Spleen (tissue), 11 donors: ENCODE data around the gene MYO1A. TPM values are rescaled to one million over a fixed set of nuclear protein-coding genes. Genes with fewer than 3 reads are reported as not detected.

Experiments used
- DNase-seq: peaks from one replicate; pipeline ENCODE4 v3.0.0-alpha.2; 2020
- H3K27ac ChIP-seq, 8 donors: fragments of 200-600 bp; sonication (generic) in 7 of 8; 1 replicate in 4 of 8; 2 replicates in 4 of 8; pipeline versions ENCODE4 v1.5.0 to v1.8.0; 2016 to 2021; ENCODE audit warnings: inconsistent platforms in 4 of 8, mild to moderate bottlenecking in 4 of 8, moderate library complexity in 1 of 8
- H3K27me3 ChIP-seq, 7 donors: fragments of 200-600 bp; sonication (generic) in 6 of 7; replicated peaks in 1 of 7; 1 replicate in 4 of 7; 2 replicates in 3 of 7; pipeline versions ENCODE4 v1.5.0 to v1.8.0; 2016 to 2021; ENCODE audit warnings: inconsistent platforms in 3 of 7, mild to moderate bottlenecking in 1 of 7
- H3K36me3 ChIP-seq, 6 donors: fragments of 200-600 bp; sonication (generic) in 5 of 6; 1 replicate in 4 of 6; 2 replicates in 2 of 6; pipeline versions ENCODE4 v1.5.0 to v1.8.0; 2016 to 2021; ENCODE audit warnings: inconsistent platforms in 2 of 6
- H3K4me1 ChIP-seq, 6 donors: fragments of 200-600 bp; sonication (generic) in 5 of 6; 1 replicate in 3 of 6; 2 replicates in 3 of 6; pipeline versions ENCODE4 v1.5.0 to v1.8.0; 2016 to 2021; ENCODE audit warnings: inconsistent platforms in 3 of 6
- H3K4me3 ChIP-seq, 8 donors: fragments of 200-600 bp; sonication (generic) in 7 of 8; 1 replicate in 4 of 8; 2 replicates in 4 of 8; pipeline versions ENCODE4 v1.5.0 to v1.8.0; 2016 to 2021; ENCODE audit warnings: inconsistent platforms in 4 of 8, mild to moderate bottlenecking in 4 of 8, moderate library complexity in 2 of 8
- H3K9me3 ChIP-seq, 8 donors: fragments of 200-600 bp; sonication (generic) in 7 of 8; 1 replicate in 4 of 8; 2 replicates in 4 of 8; pipeline versions ENCODE4 v1.5.0 to v1.8.0; 2016 to 2021; ENCODE audit warnings: inconsistent platforms in 4 of 8
- CTCF ChIP-seq, 11 experiments: fragments of 200-600 bp in 7 of 11; fragments of 450-650 bp in 4 of 11; sonication (generic) in 4 of 11; IDR thresholded peaks in 8 of 11; conservative IDR thresholded peaks in 3 of 11; 1 replicate in 7 of 11; 2 replicates in 4 of 11; pipeline versions ENCODE4 v1.4.0 to v1.8.0; 2016 to 2021; ENCODE audit warnings: antibody characterized with exemption in 11 of 11, inconsistent platforms in 4 of 11, mild to moderate bottlenecking in 1 of 11
- POLR2A ChIP-seq, 3 donors: fragments of 450-650 bp; IDR thresholded peaks; one replicate each; pipeline ENCODE4 v1.5.1; 2017; ENCODE audit warnings: antibody characterized with exemption in 3 of 3, mild to moderate bottlenecking in 1 of 3
- POLR2AphosphoS5 ChIP-seq, 3 donors: sonication (generic); formaldehyde crosslinking; IDR thresholded peaks; one replicate each; pipeline ENCODE4 v1.5.1; 2017; ENCODE audit warnings: antibody characterized with exemption in 3 of 3
- WGBS, 5 donors: extraction: QIAGEN DNeasy Blood & Tissue Kit in 3 of 5; methylation state at CpG; one replicate each; pipeline versions ENCODE4 v1.1.5 to v1.1.7; 2013 to 2018; 5-methylcytosine and 5-hydroxymethylcytosine counted together
- intact Hi-C: fragments of 100-400 bp; cut with DNase I; formaldehyde crosslinking; loops from one replicate; pipeline ENCODE4 v1.15.0; 2023; ENCODE audit warnings: low total_unique reads
- polyA plus RNA-seq, 3 donors: library from polyadenylated mRNA; stranded (reverse); fragments of 200-250 nt; gene quantifications; one replicate each; pipeline ENCODE4 v1.2.1, GENCODE V29; 2013
- total RNA-seq, 7 donors: library from RNA; depleted of rRNA in 3 of 7; stranded (reverse); fragments of >200 nt in 3 of 7; fragmentation: NEBNext Ultra II Directional in 4 of 7; extraction: Animal tissue kit (Norgen Biotek cat#: 25700) in 4 of 7; gene quantifications; one replicate each; pipeline versions ENCODE4 v1.1.0 to v1.2.1, GENCODE V29; 2016 to 2021
- donor health status: healthy with polysubstance abuse.
- donor health status: DM: no; HTN: no; CAD: no; lungs with moderate emphysema.
- donor health status: DM: no; HTN: no; CAD: no.
- donor health status: Bipolar disorder and iron deficiency.
- donor health status: healthy.
- donor health status: DM: no; HTN: no; CAD: no.
- donor health status: DM: yes; HTN: yes; CAD: no.

Gene MYO1A
- total and polyA plus RNA-seq, 10 donors = 0.12 to 1.4 (median 0.22) TPM; not detected in 1

DNA sequence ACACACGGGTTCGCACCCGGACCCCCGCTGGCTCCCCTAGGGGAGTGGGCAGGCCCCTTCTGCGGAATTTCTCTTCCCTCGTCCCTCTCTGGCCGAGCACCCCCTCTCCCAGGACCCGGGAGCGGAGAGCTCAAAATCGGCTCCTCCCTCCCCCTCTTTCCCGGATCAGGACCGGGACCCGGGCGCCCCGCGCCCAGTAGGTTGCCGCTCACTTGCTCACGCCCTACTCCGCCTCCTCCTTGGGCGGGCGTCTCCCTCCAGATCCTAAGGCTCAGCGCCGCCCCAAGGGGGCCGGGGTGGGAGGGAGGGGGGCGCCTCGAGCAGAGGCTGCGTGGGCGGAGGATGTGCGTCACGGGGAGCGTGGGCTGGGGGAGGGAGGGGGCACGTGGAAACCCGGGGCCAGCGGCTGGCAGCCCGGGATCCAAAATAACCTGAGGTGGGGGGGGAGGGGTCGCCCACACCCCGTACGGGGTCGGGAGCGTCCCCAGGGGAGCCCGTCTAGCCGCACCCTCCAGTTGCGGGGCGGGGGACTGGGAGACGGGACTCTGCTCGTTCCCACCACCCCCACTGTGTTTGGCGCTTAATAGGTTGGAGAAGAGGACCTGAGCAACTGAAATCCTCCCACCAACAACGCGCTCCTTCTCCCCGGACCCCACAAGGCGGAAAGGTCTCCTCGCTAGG, 37.2 kb upstream of the MYO1A start:
- no peaks in the 10 kb centered on the region for H3K9me3 ChIP-seq
- peak overlapping the region; percentile 94 to 99 (median 97) for H3K27ac ChIP-seq
- TF ChIP-seq POLR2AphosphoS5 (IDR thresholded peaks at IDR 0.05) (peak; percentile 82 to 85 (median 82)), CTCF (IDR thresholded peaks at IDR 0.05 in 8 of 11, conservative IDR thresholded peaks at IDR 0.05 in 3 of 11) (no peak), POLR2A (IDR thresholded peaks at IDR 0.05) (peak in 2 of 3 donors; percentile 14 to 63)
- H3K36me3 ChIP-seq = peaks cover 0 to 15% (median 12%) of the 10 kb centered on the region in 6 donors
- DNase-seq = peak; percentile 96
- H3K4me3 ChIP-seq = peak overlapping the region; percentile 59 to 96 (median 82)
- 0 to 1% (median 0%) methylated on average over 10 to 51 of the region's 52 CpGs for WGBS, 5 donors
- no peaks in the 10 kb centered on the region for H3K27me3 ChIP-seq
- H3K4me1 ChIP-seq = peaks cover 17 to 62% (median 43%) of the 10 kb centered on the region in 6 donors
- intact Hi-C loops = no loop called here

DNA sequence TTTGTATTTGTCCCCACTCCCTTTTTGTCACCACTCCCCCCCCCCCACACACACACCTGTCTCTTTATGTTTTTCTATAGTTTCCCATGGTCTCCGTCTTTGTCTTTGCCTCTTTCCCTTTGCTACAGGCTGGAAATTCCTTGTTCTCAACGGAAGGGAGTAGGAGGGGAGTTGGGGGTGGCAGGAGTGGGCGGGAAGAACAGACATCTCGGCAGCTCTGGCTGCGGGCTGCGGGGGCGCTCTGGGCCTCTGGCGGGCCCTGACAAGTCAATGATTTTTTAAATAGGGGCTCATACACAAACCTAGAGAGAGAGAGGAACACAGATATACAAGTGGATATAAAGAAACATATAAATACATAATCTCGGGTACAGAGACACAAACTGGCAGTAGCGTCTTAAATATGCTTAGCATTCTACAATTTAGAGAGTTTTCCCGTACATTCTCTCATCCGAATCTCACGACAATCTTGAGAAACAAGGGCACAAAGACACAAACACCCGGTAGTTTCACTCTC, 36.6 kb upstream of the MYO1A start:
- Histone ChIP-seq H3K27ac (peak overlapping the region; percentile 94 to 99 (median 97)), H3K9me3 (no peaks in the 10 kb centered on the region), H3K4me1 (peaks cover 17 to 56% (median 40%) of the 10 kb centered on the region in 6 donors), H3K27me3 (no peaks in the 10 kb centered on the region), H3K4me3 (peak overlapping the region; percentile 59 to 96 (median 82)), H3K36me3 (peaks cover 0 to 9% (median 7%) of the 10 kb centered on the region in 6 donors)
- peak; percentile 90 for DNase-seq
- TF ChIP-seq POLR2AphosphoS5 (IDR thresholded peaks at IDR 0.05) = no peak
- TF ChIP-seq POLR2A (IDR thresholded peaks at IDR 0.05) = no peak
- TF ChIP-seq CTCF (IDR thresholded peaks at IDR 0.05 in 8 of 11, conservative IDR thresholded peaks at IDR 0.05 in 3 of 11) = peak in 3 of 11 experiments; percentile 20 to 38 (median 35)
- WGBS, 5 donors = 0 to 1% (median 1%) methylated on average over 14 of the region's 14 CpGs
- intact Hi-C loops = no loop called here

- Histone ChIP-seq H3K4me3 (peak overlapping the region in 7 of 8 donors; percentile 59 to 96 (median 84)), H3K4me1 (peaks cover 17 to 51% (median 37%) of the 10 kb centered on the region in 6 donors), H3K27ac (peak overlapping the region; percentile 94 to 99 (median 97)), H3K27me3 (no peaks in the 10 kb centered on the region), H3K36me3 (peaks cover 0 to 4% (median 2%) of the 10 kb centered on the region in 6 donors), H3K9me3 (no peaks in the 10 kb centered on the region)
- TF ChIP-seq CTCF (IDR thresholded peaks at IDR 0.05 in 8 of 11, conservative IDR thresholded peaks at IDR 0.05 in 3 of 11) (no peak), POLR2AphosphoS5 (IDR thresholded peaks at IDR 0.05) (no peak), POLR2A (IDR thresholded peaks at IDR 0.05) (no peak)
- 11 to 24% (median 11%) methylated on average over 12 of the region's 12 CpGs for WGBS, 5 donors
- intact Hi-C loops = no loop called here
- DNase-seq = no peak
These were observed 36.1 kb upstream of the MYO1A start for GRCh38 chr12:57085999-57086492.

DNA sequence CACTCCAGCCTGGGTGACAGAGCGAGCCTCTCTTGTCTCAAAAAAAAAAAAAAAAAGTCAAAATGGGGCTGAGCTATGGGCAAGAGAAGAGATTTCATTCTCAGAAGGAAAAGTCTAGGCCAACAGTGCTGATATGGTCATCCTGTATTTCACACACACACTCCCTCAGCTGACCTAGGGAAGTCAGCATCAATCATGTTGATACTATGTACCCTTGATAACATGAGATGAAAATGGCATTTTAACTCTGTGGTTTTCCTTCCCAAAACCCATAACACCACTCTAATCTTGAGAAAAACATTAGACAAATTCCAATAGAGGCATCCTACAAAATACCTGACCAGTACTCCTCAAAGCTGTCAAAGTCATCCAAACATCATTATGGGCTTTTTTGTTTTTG, 30.9 kb upstream of the MYO1A start:
- intact Hi-C loops = no loop called here
- Histone ChIP-seq H3K36me3 (peaks cover 0 to 7% (median 0%) of the 10 kb centered on the region in 6 donors), H3K27me3 (no peaks in the 10 kb centered on the region), H3K27ac (no peak overlapping the region), H3K4me1 (peaks cover 14 to 41% (median 29%) of the 10 kb centered on the region in 6 donors), H3K4me3 (no peak overlapping the region), H3K9me3 (no peaks in the 10 kb centered on the region)
- 97 to 100% (median 100%) methylated on average over 1 of the region's 1 CpG for WGBS, 5 donors
- TF ChIP-seq CTCF (IDR thresholded peaks at IDR 0.05 in 8 of 11, conservative IDR thresholded peaks at IDR 0.05 in 3 of 11) (no peak), POLR2AphosphoS5 (IDR thresholded peaks at IDR 0.05) (no peak), POLR2A (IDR thresholded peaks at IDR 0.05) (no peak)
- no peak for DNase-seq
